Coronary artery (tissue), 2 donors: Measurements from ENCODE around the gene TRIM2.

Experiments
- DNase-seq: peaks from one replicate; pipeline ENCODE4 v3.0.0-alpha.2; 2017; ENCODE audit warnings: low spot score
- H3K27ac ChIP-seq, 2 donors: fragments of 200-600 bp; sonication (generic); one replicate each; pipeline ENCODE4 v1.5.1; 2016 to 2019
- H3K4me3 ChIP-seq: fragments of 200-600 bp; sonication (generic); 2 replicates; pipeline ENCODE4 v1.5.1; 2016; ENCODE audit warnings: mild to moderate bottlenecking, moderate library complexity
- TF ChIP-seq, protein P1 (sequence below): fragments of 200-600 bp; sonication (generic); IDR thresholded peaks from one replicate; pipeline ENCODE4 v1.5.1; 2019; ENCODE audit warnings: antibody characterized with exemption

TRIM2 gene

DNA sequence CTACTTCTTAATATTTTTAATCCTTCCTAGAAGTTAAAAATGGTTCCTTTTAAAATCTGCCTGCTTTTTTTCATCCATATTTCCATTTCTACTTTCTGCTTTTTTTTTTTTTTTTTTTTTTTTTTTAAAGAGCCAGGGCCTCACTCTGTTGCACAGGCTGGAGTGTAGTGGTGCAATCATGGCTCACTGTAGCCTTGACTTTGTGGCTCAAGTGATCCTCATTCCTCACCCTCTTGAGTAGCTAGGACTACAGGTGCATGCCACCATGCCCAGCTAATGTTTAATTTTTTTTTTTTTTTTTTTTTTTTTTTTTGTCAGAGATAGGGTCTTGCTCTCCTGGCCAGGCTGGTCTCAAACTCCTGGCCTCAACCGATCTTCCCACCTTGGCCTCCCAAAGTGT, 179.9 kb downstream of the TRIM2 start:
- TF ChIP-seq, protein P1, sequence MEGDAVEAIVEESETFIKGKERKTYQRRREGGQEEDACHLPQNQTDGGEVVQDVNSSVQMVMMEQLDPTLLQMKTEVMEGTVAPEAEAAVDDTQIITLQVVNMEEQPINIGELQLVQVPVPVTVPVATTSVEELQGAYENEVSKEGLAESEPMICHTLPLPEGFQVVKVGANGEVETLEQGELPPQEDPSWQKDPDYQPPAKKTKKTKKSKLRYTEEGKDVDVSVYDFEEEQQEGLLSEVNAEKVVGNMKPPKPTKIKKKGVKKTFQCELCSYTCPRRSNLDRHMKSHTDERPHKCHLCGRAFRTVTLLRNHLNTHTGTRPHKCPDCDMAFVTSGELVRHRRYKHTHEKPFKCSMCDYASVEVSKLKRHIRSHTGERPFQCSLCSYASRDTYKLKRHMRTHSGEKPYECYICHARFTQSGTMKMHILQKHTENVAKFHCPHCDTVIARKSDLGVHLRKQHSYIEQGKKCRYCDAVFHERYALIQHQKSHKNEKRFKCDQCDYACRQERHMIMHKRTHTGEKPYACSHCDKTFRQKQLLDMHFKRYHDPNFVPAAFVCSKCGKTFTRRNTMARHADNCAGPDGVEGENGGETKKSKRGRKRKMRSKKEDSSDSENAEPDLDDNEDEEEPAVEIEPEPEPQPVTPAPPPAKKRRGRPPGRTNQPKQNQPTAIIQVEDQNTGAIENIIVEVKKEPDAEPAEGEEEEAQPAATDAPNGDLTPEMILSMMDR = no peak
- DNase-seq = no peak
- Histone ChIP-seq H3K4me3 (no peak overlapping the region), H3K27ac (no peak overlapping the region)

DNA sequence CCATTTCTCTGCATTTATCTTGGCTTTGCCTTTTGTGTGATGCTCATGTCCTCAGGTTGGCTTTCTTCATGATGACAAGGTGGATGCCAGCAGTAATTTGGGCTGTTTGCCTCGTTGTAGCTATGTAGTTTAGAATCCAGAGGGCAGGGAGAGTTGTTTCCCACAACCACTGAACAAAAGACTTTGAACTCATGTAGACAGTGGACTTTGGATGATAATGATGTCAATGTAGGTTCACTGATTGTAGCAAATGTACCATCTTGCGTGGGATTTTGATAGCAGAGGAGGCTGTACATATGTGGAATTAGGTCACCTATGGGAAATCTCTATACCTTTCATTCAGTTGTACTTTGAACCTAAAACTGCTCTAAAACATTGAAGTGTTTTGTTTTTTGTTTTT, 181.5 kb downstream of the TRIM2 start:
- TF ChIP-seq, protein P1 = no peak
- DNase-seq = no peak
- Histone ChIP-seq H3K27ac (no peak overlapping the region), H3K4me3 (no peak overlapping the region)

DNA sequence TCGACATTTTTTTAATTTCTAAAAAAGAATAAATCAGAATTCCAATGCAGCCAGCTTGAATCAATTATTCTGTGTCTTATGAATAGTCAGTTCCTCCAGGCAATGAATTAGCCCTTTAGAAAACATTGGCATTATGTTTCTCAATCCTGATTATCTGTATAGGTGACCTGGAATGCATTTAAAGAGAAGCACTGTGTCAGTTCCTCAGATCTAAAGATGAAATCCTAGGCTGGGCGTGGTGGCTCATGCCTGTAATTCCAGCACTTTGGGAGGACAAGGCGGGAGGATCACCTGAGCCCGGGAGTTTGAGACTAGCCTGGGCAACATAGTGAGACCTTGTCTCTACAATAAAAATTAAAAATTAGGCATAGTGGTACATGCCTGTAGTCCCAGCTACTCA, 183.7 kb downstream of the TRIM2 start:
- TF ChIP-seq, protein P1 = no peak
- Histone ChIP-seq H3K4me3 (no peak overlapping the region), H3K27ac (no peak overlapping the region)
- no peak for DNase-seq
